ENCODE data around the gene STK39. TPM values are rescaled to one million over a fixed set of nuclear protein-coding genes. Genes with fewer than 3 reads are reported as not detected.

Gene STK39
- total and polyA plus RNA-seq, 9 of the 15 experiments (the other 6 are each of a cell fraction or from before 2014, with no cell fraction given), result 0.19 to 0.76 (median 0.51) TPM

DNA sequence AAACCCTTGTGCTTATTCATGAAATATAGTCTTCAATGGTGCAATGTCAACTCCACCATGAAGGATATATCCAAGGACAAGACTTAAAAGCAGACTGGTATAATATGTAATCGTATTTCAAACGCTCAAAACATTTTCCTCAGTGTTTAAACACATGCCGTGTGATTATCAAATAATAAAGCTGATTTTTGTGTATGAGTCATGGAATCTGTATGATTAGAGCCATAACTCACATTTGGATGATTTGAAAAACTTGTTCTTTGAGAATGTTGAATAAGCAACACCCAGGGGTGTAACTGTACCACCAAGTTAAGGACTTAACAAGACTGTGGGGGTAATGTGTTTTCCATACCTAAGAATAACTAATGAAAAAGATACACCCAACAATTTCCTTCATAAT, 215.3 kb downstream of the STK39 start (continued):
- TF ChIP-seq, protein P1, sequence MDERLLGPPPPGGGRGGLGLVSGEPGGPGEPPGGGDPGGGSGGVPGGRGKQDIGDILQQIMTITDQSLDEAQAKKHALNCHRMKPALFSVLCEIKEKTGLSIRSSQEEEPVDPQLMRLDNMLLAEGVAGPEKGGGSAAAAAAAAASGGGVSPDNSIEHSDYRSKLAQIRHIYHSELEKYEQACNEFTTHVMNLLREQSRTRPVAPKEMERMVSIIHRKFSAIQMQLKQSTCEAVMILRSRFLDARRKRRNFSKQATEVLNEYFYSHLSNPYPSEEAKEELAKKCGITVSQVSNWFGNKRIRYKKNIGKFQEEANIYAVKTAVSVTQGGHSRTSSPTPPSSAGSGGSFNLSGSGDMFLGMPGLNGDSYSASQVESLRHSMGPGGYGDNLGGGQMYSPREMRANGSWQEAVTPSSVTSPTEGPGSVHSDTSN (CRISPR knock-in tag; IDR thresholded peaks at IDR 0.05; ENCODE audit: low read depth), result no peak
- TF ChIP-seq, protein P1 (tag; conservative IDR thresholded peaks at IDR 0.05; ENCODE audit: low read depth), result no peak
- TF ChIP-seq THRAP3 (IDR thresholded peaks at IDR 0.05; ENCODE audit: borderline replicate concordance) (no peak), ZKSCAN3 (CRISPR knock-in tag; IDR thresholded peaks at IDR 0.05) (no peak)
- TF ChIP-seq, protein P2, sequence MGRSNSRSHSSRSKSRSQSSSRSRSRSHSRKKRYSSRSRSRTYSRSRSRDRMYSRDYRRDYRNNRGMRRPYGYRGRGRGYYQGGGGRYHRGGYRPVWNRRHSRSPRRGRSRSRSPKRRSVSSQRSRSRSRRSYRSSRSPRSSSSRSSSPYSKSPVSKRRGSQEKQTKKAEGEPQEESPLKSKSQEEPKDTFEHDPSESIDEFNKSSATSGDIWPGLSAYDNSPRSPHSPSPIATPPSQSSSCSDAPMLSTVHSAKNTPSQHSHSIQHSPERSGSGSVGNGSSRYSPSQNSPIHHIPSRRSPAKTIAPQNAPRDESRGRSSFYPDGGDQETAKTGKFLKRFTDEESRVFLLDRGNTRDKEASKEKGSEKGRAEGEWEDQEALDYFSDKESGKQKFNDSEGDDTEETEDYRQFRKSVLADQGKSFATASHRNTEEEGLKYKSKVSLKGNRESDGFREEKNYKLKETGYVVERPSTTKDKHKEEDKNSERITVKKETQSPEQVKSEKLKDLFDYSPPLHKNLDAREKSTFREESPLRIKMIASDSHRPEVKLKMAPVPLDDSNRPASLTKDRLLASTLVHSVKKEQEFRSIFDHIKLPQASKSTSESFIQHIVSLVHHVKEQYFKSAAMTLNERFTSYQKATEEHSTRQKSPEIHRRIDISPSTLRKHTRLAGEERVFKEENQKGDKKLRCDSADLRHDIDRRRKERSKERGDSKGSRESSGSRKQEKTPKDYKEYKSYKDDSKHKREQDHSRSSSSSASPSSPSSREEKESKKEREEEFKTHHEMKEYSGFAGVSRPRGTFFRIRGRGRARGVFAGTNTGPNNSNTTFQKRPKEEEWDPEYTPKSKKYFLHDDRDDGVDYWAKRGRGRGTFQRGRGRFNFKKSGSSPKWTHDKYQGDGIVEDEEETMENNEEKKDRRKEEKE (IDR thresholded peaks at IDR 0.05; ENCODE audit: borderline replicate concordance in 1 of 2, control insufficient read depth in 1 of 2, low read depth in 2 of 2, low read length in 1 of 2), result no peak
- TF ChIP-seq, protein P3, sequence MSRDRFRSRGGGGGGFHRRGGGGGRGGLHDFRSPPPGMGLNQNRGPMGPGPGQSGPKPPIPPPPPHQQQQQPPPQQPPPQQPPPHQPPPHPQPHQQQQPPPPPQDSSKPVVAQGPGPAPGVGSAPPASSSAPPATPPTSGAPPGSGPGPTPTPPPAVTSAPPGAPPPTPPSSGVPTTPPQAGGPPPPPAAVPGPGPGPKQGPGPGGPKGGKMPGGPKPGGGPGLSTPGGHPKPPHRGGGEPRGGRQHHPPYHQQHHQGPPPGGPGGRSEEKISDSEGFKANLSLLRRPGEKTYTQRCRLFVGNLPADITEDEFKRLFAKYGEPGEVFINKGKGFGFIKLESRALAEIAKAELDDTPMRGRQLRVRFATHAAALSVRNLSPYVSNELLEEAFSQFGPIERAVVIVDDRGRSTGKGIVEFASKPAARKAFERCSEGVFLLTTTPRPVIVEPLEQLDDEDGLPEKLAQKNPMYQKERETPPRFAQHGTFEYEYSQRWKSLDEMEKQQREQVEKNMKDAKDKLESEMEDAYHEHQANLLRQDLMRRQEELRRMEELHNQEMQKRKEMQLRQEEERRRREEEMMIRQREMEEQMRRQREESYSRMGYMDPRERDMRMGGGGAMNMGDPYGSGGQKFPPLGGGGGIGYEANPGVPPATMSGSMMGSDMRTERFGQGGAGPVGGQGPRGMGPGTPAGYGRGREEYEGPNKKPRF (IDR thresholded peaks at IDR 0.05; ENCODE audit: low read depth, low read length), result no peak

All from K562 (cell line).